Activated naive CD4-positive, alpha-beta T cell treated with anti-CD3 and anti-CD28 coated beads, Interleukin-2, amount 50 U/mL, for 72 hours (primary cell): ENCODE data around the gene LOC101059915.
A peak's percentile ranks its signal among the peaks of the same experiment; 100 is the strongest.
"Not testable (repeated sequence)": the region's sequence is repeated elsewhere in the genome, so short reads cannot be mapped to it uniquely, and the experiment has no call there.

Experiments used
- ATAC-seq, 2 donors: fragments of 150-1000 bp; cut with Tn5 transposase; 2 replicates each; pipeline ENCODE4 v1.10.0; 2021; ENCODE audit warnings: mild to moderate bottlenecking in 2 of 2, moderate library complexity in 2 of 2
- DNase-seq, 2 donors: peaks; one replicate each; pipeline ENCODE4 v3.0.0; 2021 to 2022; ENCODE audit warnings: low spot score in 2 of 2
- H3K27ac Mint-ChIP-seq, 2 donors: one replicate each; pipeline ENCODE4 v1.8.0; 2022; ENCODE audit warnings: mild to moderate bottlenecking in 2 of 2, mixed read lengths in 2 of 2
- H3K36me3 Mint-ChIP-seq, 2 donors: one replicate each; pipeline ENCODE4 v1.8.0; 2022; ENCODE audit warnings: mixed read lengths in 2 of 2
- H3K9me3 Mint-ChIP-seq, 2 donors: one replicate each; pipeline ENCODE4 v1.8.0; 2022; ENCODE audit warnings: mixed read lengths in 2 of 2

Gene LOC101059915

GRCh38 chrX:71664202-71664601, 3.1 kb upstream of the LOC101059915 start:
- not testable (repeated sequence) for DNase-seq, H3K36me3 Mint-ChIP-seq
- peak in 1 of 2 donors; percentile 62 for ATAC-seq

GRCh38 chrX:71664889-71665491, 2.4 kb upstream of the LOC101059915 start:
- no peak for DNase-seq
- Mint-ChIP-seq H3K9me3 (no peaks in the 10 kb centered on the region), H3K36me3 (no peaks in the 10 kb centered on the region), H3K27ac (no peak overlapping the region)
- no peak for ATAC-seq

More at GRCh38 chrX:71664202-71664601, 3.1 kb upstream of the LOC101059915 start:
- H3K9me3 Mint-ChIP-seq, H3K27ac Mint-ChIP-seq: not testable (repeated sequence)

- H3K9me3 Mint-ChIP-seq, result no peaks in the 10 kb centered on the region
- ATAC-seq (no peak), DNase-seq (no peak)
- no peak overlapping the region for H3K27ac Mint-ChIP-seq
- no peaks in the 10 kb centered on the region for H3K36me3 Mint-ChIP-seq
These were observed 1.6 kb upstream of the LOC101059915 start for GRCh38 chrX:71665747-71666146.

GRCh38 chrX:71666240-71667223, 814 bp upstream of the LOC101059915 start:
- Mint-ChIP-seq H3K36me3 (no peaks in the 10 kb centered on the region), H3K9me3 (no peaks in the 10 kb centered on the region), H3K27ac (no peak overlapping the region)
- DNase-seq (no peak), ATAC-seq (no peak)

- H3K27ac Mint-ChIP-seq, result no peak overlapping the region
- no peaks in the 10 kb centered on the region for H3K36me3 Mint-ChIP-seq
- DNase-seq (no peak), ATAC-seq (no peak)
- no peaks in the 10 kb centered on the region for H3K9me3 Mint-ChIP-seq
These were observed 876 bp downstream of the LOC101059915 start for GRCh38 chrX:71668248-71668595.

- DNase-seq, result no peak
- Mint-ChIP-seq H3K27ac (no peak overlapping the region), H3K9me3 (no peaks in the 10 kb centered on the region), H3K36me3 (no peaks in the 10 kb centered on the region)
- no peak for ATAC-seq
These were observed 2.1 kb downstream of the LOC101059915 start for GRCh38 chrX:71669492-71669891.

GRCh38 chrX:71669947-71670346, 2.6 kb downstream of the LOC101059915 start:
- H3K27ac Mint-ChIP-seq, DNase-seq, H3K9me3 Mint-ChIP-seq, H3K36me3 Mint-ChIP-seq: not testable (repeated sequence)
- peak; percentile 46 to 77 for ATAC-seq

GRCh38 chrX:71671043-71671780, 3.9 kb downstream of the LOC101059915 start:
- H3K9me3 Mint-ChIP-seq, result no peaks in the 10 kb centered on the region
- H3K36me3 Mint-ChIP-seq, result no peaks in the 10 kb centered on the region
- ATAC-seq, result peak; percentile 80 to 96
- H3K27ac Mint-ChIP-seq, result no peak overlapping the region
- peak in 1 of 2 donors; percentile 69 for DNase-seq

GRCh38 chrX:71671938-71672337, 4.6 kb downstream of the LOC101059915 start:
- no peak for ATAC-seq
- no peak for DNase-seq
- Mint-ChIP-seq H3K27ac (no peak overlapping the region), H3K9me3 (no peaks in the 10 kb centered on the region), H3K36me3 (no peaks in the 10 kb centered on the region)

- H3K27ac Mint-ChIP-seq, H3K9me3 Mint-ChIP-seq, ATAC-seq, DNase-seq, H3K36me3 Mint-ChIP-seq: not testable (repeated sequence)
These were observed 8.3 kb downstream of the LOC101059915 start for GRCh38 chrX:71675636-71676035.

GRCh38 chrX:71676068-71676795, 8.9 kb downstream of the LOC101059915 start:
- not testable (repeated sequence) for H3K9me3 Mint-ChIP-seq, DNase-seq, ATAC-seq

GRCh38 chrX:71677195-71677594, 9.8 kb downstream of the LOC101059915 start:
- not testable (repeated sequence) for DNase-seq, H3K9me3 Mint-ChIP-seq, H3K27ac Mint-ChIP-seq, ATAC-seq, H3K36me3 Mint-ChIP-seq

More at GRCh38 chrX:71676068-71676795, 8.9 kb downstream of the LOC101059915 start:
- H3K36me3 Mint-ChIP-seq, H3K27ac Mint-ChIP-seq: not testable (repeated sequence)

GRCh38 chrX:71679575-71680207, 12.3 kb downstream of the LOC101059915 start:
- ATAC-seq (no peak), DNase-seq (no peak)
- no peak overlapping the region for H3K27ac Mint-ChIP-seq
- H3K36me3 Mint-ChIP-seq, result no peaks in the 10 kb centered on the region
- no peaks in the 10 kb centered on the region for H3K9me3 Mint-ChIP-seq

GRCh38 chrX:71696641-71697465, 29.5 kb downstream of the LOC101059915 start:
- DNase-seq, H3K36me3 Mint-ChIP-seq, H3K9me3 Mint-ChIP-seq, H3K27ac Mint-ChIP-seq: not testable (repeated sequence)
- ATAC-seq, result peak; percentile 73 to 75
